HG03175 (cell line): Measurements from ENCODE around the gene P2RY8.
"Not testable (repeated sequence)": the region's sequence is repeated elsewhere in the genome, so short reads cannot be mapped to it uniquely, and the experiment has no call there.

Source experiments
- ATAC-seq: cut with Tn5 transposase; IDR thresholded peaks from one replicate; pipeline ENCODE4 v1.9.1; 2021; ENCODE audit warnings: mild to moderate bottlenecking, moderate library complexity; ENCODE audit not compliant: unreplicated experiment

Gene P2RY8

GRCh38 chrX:1466232-1466661, 70.7 kb downstream of the P2RY8 start:
- ATAC-seq = no peak

DNA sequence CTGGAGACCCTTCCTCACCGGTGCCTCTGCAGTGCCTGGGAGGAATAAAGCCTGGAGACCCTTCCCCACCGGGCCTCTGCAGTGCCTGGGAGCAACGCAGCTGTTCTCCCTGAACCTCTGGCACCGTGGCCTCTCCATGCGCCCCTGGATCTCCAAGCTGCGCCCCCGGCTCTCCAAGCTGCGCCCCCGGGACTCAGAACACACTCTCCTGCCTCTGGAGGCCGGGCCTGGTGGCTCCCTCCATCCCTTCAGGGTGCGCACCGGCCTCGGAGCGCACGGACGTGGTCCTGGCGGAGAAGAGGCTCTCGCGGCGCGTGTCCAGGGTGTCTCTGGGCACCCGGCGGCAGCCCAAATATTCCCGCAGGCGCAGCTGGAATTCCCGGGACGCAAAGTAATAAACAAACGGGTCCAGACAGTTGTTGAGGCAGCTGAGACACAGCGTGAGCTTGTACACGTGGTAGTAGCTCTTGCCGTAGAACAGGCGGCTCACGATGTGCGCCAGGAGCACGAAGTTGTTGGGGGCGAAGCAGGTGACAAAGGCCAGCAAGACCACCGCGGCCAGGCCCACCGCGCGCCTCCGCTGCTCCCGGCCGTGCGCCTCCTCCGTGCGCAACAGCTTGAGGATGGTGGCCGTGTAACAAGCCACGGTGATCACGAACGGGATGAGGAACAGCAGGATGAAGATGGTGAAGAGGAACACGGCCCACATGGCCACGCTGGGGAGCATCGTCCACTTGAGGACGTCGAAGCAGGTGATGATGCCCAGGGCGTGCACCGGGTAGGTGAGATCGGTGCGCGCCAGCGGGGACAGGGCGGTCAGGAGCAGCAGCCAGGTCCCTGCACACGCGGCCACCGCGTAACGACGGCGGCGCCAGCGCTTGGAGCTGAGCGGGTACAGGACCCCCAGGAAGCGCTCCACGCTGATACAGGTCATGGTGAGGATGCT, 71.4 kb downstream of the P2RY8 start:
- ATAC-seq = no peak

DNA sequence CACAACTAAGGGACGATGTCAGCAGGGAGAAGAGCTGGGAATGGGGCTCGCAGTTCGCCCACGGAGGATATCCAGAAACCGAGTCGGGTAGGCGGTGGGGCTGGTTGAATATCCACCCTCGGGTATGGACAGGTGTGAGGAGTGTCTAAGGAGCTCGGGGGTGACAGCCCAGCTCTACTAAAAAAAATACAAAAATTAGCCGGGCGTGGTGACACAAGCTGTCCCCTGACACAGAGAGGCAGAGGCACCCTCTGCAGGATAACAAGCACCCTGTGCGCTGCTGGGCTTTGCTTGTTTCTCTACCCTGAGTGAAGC, 72.1 kb downstream of the P2RY8 start:
- ATAC-seq = no peak

DNA sequence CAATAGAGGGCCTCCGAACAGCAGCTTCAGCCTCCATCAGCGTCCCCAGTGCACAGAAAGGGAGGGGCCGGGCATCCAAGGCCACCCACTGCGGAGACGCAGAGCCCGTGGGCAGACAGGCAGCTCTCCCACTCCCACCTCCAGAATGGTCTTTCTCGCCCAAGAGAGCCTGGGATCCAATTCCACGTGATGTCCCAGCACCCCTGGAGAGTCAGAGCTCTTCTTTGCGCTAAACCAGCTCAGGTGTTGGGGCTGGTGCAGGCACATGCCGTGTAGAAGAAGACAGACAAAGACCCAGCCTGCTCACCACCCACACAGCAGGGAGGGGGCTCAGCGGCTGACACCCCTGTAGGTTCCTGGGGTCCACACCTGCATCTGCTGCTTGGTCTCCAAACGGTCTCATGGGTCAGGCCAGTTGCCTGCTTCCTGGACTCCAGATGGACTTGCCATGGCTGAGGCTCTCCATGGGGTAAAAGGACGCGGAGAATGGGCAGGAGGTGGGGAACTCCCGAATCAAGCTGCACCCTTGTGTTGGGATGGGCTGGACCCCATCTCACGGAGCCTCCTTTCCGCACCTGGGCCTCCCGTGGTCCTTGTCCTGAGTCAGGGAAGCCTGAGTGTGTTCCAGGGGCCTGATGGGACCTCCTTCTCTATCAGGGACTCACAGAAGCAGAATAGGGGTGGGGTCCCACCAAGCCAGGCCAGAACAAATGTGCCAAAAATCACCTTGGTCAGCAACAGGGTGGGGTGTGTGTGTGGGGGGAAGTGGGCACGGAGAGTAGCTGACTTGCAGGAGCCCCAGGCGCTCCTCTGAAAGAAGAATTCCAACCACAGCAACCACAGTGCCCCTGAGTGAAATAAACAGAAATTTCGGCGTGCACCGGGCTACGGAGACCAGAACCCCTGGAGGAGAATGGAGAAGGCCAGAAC, 72.7 kb downstream of the P2RY8 start:
- no peak for ATAC-seq

DNA sequence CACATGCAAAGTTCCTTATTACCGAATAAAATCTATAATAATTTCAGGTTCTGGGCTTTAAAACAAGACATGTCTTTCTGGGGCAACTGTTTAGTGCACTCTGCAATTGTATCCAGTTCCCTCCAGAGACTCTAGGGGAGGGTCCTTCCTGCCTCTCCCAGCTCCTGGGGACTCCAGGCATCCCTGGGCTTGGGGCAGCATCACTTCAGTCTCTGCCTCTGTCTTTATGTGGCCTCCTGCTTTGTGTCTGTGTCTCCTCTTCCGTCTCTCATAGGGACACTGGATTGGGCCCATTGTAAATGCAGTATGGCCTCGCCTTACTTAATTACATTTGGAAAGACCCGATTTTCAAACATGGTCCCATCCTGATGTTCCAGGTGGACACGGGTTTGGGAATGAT, 73.4 kb downstream of the P2RY8 start:
- ATAC-seq = no peak

DNA sequence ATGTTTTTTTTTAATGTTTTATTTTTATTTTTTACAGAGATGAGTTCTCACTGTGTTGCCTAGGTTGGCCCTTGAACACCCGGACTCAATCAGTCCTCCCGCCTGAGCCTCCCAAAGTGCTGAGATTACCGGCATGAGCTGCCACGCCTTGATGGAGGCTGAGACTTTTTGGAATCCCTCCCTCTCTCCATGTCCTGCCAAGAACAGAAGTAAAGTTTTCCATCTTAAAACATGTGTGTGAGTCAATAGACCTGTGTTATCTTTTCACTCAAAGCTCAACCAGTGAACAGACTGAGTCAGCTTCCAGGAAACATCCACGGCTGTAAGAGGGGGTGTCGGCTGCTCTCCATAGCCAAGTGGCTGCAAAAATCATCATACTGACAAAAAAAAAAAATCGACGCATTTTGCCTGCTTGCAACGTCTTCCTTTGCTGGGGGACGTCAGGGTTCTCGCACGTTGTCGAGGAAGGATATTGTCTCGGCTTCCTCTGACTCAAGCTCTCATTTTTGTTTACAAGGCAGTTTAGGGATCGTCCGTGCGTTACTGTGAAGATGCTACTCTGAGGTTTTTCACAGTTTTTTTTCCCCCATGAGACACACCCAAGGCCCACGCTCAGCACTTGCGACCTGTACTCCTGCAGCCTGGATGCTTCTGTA, 74.3 kb downstream of the P2RY8 start:
- ATAC-seq = no peak

DNA sequence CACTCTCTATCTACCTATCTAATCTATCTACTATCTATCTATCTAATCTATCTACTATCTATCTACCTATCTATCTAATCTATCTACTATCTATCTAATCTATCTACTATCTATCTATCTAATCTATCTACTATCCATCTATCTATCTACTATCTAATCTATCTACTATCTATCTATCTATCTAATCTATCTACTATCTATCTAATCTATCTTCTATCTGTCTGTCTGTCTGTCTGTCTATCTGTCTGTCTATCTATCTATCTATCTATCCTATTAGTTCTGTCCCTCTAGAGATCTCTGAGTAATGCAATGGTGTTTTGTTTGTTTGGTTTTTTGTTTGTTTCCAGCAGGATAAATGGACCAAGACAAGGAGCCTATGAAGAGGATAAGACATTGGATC, 74.9 kb downstream of the P2RY8 start:
- ATAC-seq = no peak

DNA sequence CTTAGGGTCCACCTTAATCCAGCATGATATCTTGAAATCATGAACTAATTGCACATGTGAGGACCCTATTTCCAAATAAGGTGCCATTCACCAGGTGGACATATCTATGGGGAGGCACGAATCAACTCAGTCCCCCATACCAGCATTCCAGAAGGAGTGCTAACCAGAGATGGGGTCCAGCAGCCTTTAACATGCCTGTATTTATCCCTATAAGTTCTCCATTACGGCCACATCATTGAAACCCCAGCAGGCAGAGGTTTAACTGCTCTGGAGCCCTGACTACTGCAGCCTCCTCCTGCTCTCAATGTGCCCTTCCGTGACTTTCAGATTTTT, 81.1 kb downstream of the P2RY8 start:
- no peak for ATAC-seq

DNA sequence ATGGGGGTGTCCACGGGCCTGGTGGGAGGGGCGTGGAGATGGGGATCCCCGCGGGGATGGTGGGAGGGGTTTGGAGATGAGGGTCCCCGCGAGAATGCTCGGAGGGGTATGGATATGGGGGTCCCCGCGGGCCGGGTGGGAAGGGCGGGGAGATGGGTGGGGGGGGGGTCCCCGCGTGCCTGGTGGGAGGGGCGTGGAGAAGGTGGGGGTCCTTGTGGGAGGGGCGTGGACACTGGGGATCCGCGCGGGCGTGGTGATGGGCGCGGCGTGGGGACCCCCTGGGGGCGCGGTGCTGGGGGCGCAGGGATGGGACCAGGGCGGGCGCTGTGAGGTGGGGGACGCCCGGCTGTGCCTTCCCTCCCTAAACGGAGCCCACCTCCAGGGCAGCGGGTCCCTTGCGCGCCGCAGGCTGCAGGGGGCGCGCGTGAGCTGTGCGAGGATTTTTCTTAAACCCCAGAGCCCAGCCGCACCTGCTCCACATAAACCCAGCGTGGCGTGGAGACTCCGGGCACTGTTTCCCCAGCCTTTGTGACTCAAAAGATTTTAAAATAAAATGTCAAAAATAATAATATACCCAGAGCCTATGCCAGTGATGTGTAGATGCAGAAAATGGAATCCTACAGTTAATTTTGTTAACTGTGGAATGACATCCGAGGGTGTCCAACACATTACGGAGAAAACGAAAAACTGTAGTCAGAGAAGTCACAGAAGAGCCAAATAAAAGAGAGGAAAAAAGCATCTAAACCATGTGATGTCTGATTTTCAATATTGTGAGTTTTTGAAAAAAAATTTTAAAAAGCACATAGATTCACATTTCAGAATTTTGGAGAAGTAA, 82.8 kb downstream of the P2RY8 start:
- peak; percentile 48 for ATAC-seq

GRCh38 chrX:1453395-1453783, 83.6 kb downstream of the P2RY8 start:
- peak; percentile 3 for ATAC-seq

DNA sequence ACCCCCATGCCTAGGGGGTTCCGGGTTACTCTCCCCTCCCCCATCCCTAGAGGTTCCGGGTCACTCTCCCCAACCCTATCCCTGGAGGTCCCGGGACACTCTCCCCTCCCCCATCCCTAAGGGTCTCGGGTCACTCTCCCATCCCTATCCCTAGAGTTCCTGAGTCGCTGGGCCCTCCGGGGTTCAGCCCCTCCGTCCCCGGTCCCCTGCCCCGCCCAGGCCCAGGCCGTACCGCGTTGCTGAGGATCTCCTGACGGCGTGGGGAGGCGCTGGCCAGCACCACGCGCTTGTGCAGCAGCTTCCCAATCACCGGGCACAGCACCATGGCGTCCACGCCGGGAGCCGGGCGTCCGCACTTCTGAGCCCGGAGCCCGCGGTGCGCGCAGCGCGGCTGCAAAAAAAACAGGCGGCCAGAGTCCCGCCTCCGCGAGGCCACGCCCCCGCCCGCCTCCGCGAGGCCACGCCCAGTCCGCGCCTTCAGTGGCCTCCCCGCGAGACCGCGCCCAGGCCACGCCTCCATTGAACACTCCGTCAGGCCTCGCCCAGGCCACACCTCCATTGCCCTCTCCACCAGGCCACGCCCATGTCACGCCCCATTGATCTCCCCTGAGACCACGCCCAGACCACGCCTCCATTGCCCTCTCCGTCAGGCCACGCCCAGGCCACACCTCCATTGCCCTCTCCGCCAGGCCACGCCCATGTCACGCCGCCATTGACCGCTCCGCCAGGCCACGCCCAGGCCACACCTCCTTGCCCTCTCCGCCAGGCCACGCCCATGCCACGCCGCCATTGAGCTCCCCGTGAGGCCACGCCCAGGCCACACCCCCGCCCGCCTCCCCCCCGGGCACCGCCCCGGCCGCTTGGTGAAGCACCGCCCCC, 84.2 kb downstream of the P2RY8 start, which contains the start of gene ASMTL:
Gene ASMTL, minus strand, starts transcription at position 394 of the 879 bp plus-strand sequence. Its CDS starts 69 bp downstream, at position 325.
- peak; percentile 80 for ATAC-seq

- no peak for ATAC-seq
These were observed 85.1 kb downstream of the P2RY8 start for GRCh38 chrX:1451661-1452515.

- ATAC-seq = no peak
These were observed 85.7 kb downstream of the P2RY8 start for GRCh38 chrX:1451251-1451660.

DNA sequence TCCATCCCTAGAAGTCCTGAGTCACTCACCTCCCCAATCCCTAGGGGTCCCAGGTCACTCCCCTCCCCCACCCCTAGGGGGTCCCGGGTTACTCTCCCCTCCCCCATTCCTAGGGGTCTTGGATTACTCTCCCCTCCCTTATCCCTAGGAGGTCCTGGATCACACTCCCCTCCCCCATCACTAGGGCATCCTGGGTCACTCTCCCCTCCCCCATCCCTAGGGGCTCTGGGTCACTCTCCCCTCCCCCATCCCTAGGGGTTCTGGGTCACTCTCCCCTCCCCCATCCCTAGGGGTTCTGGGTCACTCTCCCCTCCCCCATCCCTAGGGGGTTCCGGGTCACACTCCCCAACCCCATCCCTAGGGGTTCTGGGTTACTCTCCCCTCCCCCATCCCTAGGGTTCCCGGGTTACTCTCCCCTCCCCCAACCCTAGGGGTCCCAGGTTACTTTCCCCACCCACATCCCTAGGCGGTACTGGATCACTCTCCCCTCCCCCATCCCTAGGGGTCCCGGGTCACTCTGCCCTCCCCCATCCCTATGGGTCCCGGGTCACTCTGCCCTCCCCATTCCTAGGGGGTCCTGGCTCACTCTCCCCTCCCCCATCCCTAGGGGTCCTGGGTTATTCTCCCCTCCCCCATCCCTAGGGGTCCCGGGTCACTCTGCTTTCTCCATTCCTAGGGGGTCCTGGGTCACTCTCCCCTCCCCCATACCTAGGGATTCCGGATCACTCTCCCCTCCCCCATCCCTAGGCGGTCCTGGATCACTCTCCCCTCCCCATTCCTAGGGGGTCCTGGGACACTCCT, 86.4 kb downstream of the P2RY8 start:
- ATAC-seq = no peak

DNA sequence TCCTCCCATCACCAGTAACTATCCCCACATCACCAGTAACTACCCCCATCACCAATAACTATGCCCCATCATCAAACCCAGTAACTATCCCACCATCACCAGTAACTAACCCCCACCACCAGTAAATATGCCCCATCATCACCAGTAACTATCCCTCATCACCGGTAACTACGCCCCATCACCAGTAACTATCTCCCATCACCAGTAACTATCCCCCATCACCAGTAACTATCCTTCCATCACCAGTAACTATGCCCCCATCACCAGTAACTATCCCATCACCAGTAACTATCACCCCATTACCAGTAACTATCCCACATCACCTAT, 87.2 kb downstream of the P2RY8 start:
- no peak for ATAC-seq

DNA sequence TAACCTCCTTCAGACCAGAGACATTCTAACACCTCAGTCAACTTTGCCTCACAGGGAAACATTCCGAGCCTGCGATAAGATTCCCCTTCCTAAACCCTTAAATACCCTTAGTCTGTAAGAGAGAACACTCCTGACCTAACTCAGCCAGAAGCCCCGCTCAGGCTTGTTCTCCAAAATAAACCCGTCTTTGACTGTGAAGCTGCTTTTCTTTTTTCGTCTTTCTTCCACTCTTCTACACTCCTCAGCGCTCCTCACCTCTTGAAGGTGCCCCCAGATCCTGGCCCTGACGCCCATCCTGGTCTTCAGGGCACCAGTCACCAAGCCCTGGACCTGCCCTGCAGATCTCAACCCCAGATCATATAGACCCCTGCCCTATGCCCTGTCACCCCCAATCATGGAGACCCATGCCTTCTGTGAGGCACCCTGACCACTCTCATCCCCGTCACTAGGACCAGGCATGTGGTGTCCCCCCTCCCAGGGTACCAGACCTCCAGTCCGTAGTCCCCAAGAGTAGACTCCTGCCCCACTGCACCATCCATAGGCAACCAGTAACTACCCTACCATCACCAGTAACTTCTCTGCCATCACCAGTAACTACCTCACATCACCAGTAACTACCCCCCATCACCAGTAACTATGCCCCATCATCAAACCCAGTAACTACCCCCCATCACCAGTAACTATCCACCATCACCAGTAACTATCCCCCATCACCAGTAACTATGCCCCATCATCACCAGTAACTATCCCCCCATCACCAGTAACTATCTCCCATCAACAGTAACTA, 87.8 kb downstream of the P2RY8 start:
- ATAC-seq = no peak

- not testable (repeated sequence) for ATAC-seq
These were observed 88.4 kb downstream of the P2RY8 start for GRCh38 chrX:1448573-1449001.
